Heart right ventricle (tissue), 16 donors: ENCODE results near the gene ZBTB44. TPM values are rescaled to one million over a fixed set of nuclear protein-coding genes. Genes with fewer than 3 reads are reported as not detected.

Experiments
- ATAC-seq, 8 donors: fragments of 200-7000 bp; cut with Tn5 transposase; one replicate each; pipeline ENCODE4 v1.9.1; 2020; ENCODE audit warnings: mild to moderate bottlenecking in 8 of 8, moderate library complexity in 8 of 8, moderate number of reproducible peaks in 1 of 8
- DNase-seq, 2 donors: peaks; one replicate each; pipeline ENCODE4 v3.0.0-alpha.2; 2020
- H3K27ac ChIP-seq, 10 donors: fragments of 200-600 bp; sonication (generic) in 2 of 10; one replicate each; pipeline versions ENCODE4 v1.5.0 to v1.8.0; 2020 to 2022; ENCODE audit warnings: mild to moderate bottlenecking in 3 of 10
- H3K27me3 ChIP-seq, 7 donors: fragments of 200-600 bp; one replicate each; pipeline ENCODE4 v1.8.0; 2021 to 2022; ENCODE audit warnings: mild to moderate bottlenecking in 2 of 7
- H3K36me3 ChIP-seq, 9 donors: fragments of 200-600 bp; sonication (generic) in 1 of 9; one replicate each; pipeline versions ENCODE4 v1.5.0 to v1.8.0; 2020 to 2022; ENCODE audit warnings: mild to moderate bottlenecking in 2 of 9
- H3K4me1 ChIP-seq, 9 donors: fragments of 200-600 bp; sonication (generic) in 1 of 9; one replicate each; pipeline versions ENCODE4 v1.5.0 to v1.8.0; 2020 to 2022; ENCODE audit warnings: mild to moderate bottlenecking in 4 of 9
- H3K4me3 ChIP-seq, 10 donors: fragments of 200-600 bp; sonication (generic) in 2 of 10; one replicate each; pipeline versions ENCODE4 v1.5.0 to v1.8.0; 2020 to 2022; ENCODE audit warnings: mild to moderate bottlenecking in 7 of 10, moderate library complexity in 2 of 10
- H3K9me3 ChIP-seq, 11 donors: fragments of 200-600 bp in 10 of 11; sonication (generic) in 2 of 11; one replicate each; pipeline versions ENCODE4 v1.5.0 to v1.8.0; 2013 to 2022; ENCODE audit warnings: mild to moderate bottlenecking in 2 of 11, control low read depth in 1 of 11, moderate library complexity in 1 of 11
- CTCF ChIP-seq, 9 donors: fragments of 200-600 bp; sonication (generic) in 2 of 9; IDR thresholded peaks; one replicate each; pipeline versions ENCODE4 v1.5.0 to v1.8.0; 2021 to 2022; ENCODE audit warnings: antibody characterized with exemption in 9 of 9, mild to moderate bottlenecking in 5 of 9, moderate library complexity in 1 of 9
- WGBS, 2 donors: extraction: QIAGEN DNeasy Blood & Tissue Kit; methylation state at CpG; one replicate each; pipeline ENCODE4 v1.1.7; 2013; ENCODE audit warnings: inconsistent platforms in 1 of 2; 5-methylcytosine and 5-hydroxymethylcytosine counted together
- intact Hi-C, 10 donors: fragments of 100-400 bp; cut with DNase I; formaldehyde crosslinking; loops; one replicate each; pipeline versions ENCODE4 v1.11.1 to v1.14.2; 2022
- polyA plus RNA-seq, 2 donors: library from polyadenylated mRNA; stranded (reverse); fragments of 200-250 nt; gene quantifications; one replicate each; pipeline ENCODE4 v1.2.3, GENCODE V29; 2013
- total RNA-seq, 10 donors: library from RNA; stranded (reverse); fragmentation: NEBNext Ultra II Directional in 3 of 10; extraction: Animal tissue kit (Norgen Biotek cat#: 25700) in 3 of 10; gene quantifications; one replicate each; pipeline versions ENCODE4 v1.2.1 to v1.2.4, GENCODE V29; 2021 to 2023
- donor health status: Arrhythmogenic right ventricular cardiomyopathy.
- donor health status: ischemic (EF 13 %, LVEDD 7.1; RV severe dilation, severe dysfunction).
- donor health status: healthy with polysubstance abuse.
- donor health status: DM: no; HTN: yes; CAD: no.
- donor health status: DM: no; HTN: no; CAD: no.
- donor health status: ischemic (EF 25% LVEDD 6.9; RV normal size, moderate dysfunction).
- donor health status: ischemic (EF 25% LVEDD 5.7; RV mildly dilated, moderate dysfunction).
- donor health status: healthy.
- donor health status: DM: yes; HTN: yes; CAD: no.
- donor health status: Ischemic cardiomyopathy.
- donor health status: ischemic (EF 35%, LVEDD 5.7; RV mildly dilated, moderate dysfunction).
- donor health status: nonischemic (EF 11% LVEDD 7.7; RV severe dilation, severe dysfunction).
- donor health status: DM: yes; HTN: yes; CAD: no.
- donor health status: PGD.
- donor health status: ischemic (EF 29% LVEDD 5.4; RV normal size, mild dysfunction).
- donor health status: nonischemic (EF 23%, LVEDD 6.1; RV moderate dilation, normal function).

The ZBTB44 gene
- total and polyA plus RNA-seq, 12 donors: 6.8 to 51.6 (median 39.3) TPM

- peaks cover 0 to 22% (median 3%) of the 10 kb centered on the region in 9 donors for H3K36me3 ChIP-seq
- peaks cover 0 to 11% (median 0%) of the 10 kb centered on the region in 9 donors for H3K4me1 ChIP-seq
- WGBS, 2 donors: 97% methylated on average over 4 of the region's 4 CpGs
- TF ChIP-seq CTCF (IDR thresholded peaks at IDR 0.05): no peak
- H3K27ac ChIP-seq: no peak overlapping the region
- intact Hi-C loops: no loop called here
- H3K27me3 ChIP-seq: no peaks in the 10 kb centered on the region
- DNase-seq (no peak), ATAC-seq (no peak)
- no peaks in the 10 kb centered on the region for H3K9me3 ChIP-seq
- H3K4me3 ChIP-seq: no peak overlapping the region
Measured at GRCh38 chr11:130227373-130227772, 87.3 kb downstream of the ZBTB44 start.

GRCh38 chr11:130223291-130223971 is 91.3 kb downstream of the ZBTB44 start:
- DNase-seq (peak in 1 of 2 donors; percentile 40), ATAC-seq (peak in 5 of 8 donors; percentile 55 to 88 (median 73))
- intact Hi-C loops: no loop called here
- Histone ChIP-seq H3K9me3 (no peaks in the 10 kb centered on the region), H3K36me3 (peaks cover 0 to 3% (median 0%) of the 10 kb centered on the region in 9 donors), H3K27me3 (no peaks in the 10 kb centered on the region), H3K27ac (no peak overlapping the region), H3K4me1 (peaks cover 0 to 11% (median 0%) of the 10 kb centered on the region in 9 donors), H3K4me3 (no peak overlapping the region)
- 51 to 61% methylated on average over 12 of the region's 12 CpGs for WGBS, 2 donors
- TF ChIP-seq CTCF (IDR thresholded peaks at IDR 0.05): no peak

- Histone ChIP-seq H3K4me3 (no peak overlapping the region), H3K36me3 (no peaks in the 10 kb centered on the region), H3K4me1 (peaks cover 0 to 11% (median 0%) of the 10 kb centered on the region in 9 donors), H3K9me3 (no peaks in the 10 kb centered on the region), H3K27ac (no peak overlapping the region), H3K27me3 (no peaks in the 10 kb centered on the region)
- intact Hi-C loops: no loop called here
- DNase-seq (no peak), ATAC-seq (no peak)
- TF ChIP-seq CTCF (IDR thresholded peaks at IDR 0.05): no peak
- 87 to 89% methylated on average over 19 of the region's 19 CpGs for WGBS, 2 donors
Measured at GRCh38 chr11:130220311-130221035, 94.2 kb downstream of the ZBTB44 start.

- Histone ChIP-seq H3K9me3 (no peaks in the 10 kb centered on the region), H3K36me3 (no peaks in the 10 kb centered on the region), H3K4me3 (no peak overlapping the region), H3K27me3 (peaks cover 0 to 3% (median 0%) of the 10 kb centered on the region in 7 donors), H3K27ac (no peak overlapping the region), H3K4me1 (peaks cover 0 to 10% (median 0%) of the 10 kb centered on the region in 9 donors)
- intact Hi-C loops: loop anchor here in 8 of 10 donors (10.0 kb wide), 6 partner anchors 166 to 686 kb away; partner anchors contain the start of gene ADAMTS8 (in 1 of the 8)
- ATAC-seq: no peak
- TF ChIP-seq CTCF (IDR thresholded peaks at IDR 0.05): no peak
- 94 to 95% methylated on average over 8 of the region's 8 CpGs for WGBS, 2 donors
- no peak for DNase-seq
Measured at GRCh38 chr11:130219148-130219547, 95.6 kb downstream of the ZBTB44 start.
